Large intestine (tissue), 3 donors: ENCODE measurements around the gene FAM78A. TPM values are rescaled to one million over a fixed set of nuclear protein-coding genes. Genes with fewer than 3 reads are reported as not detected.
A peak's percentile ranks its signal among the peaks of the same experiment; 100 is the strongest.
"Not testable (repeated sequence)": the region's sequence is repeated elsewhere in the genome, so short reads cannot be mapped to it uniquely, and the experiment has no call there.

Source experiments
- DNase-seq, 2 donors: peaks; one replicate each; pipeline versions ENCODE4 v3.0.0 to v3.0.0-alpha.2; 2013
- H3K27ac ChIP-seq: one replicate; pipeline ENCODE4 v1.5.1; 2013; ENCODE audit warnings: low read length
- H3K27me3 ChIP-seq: 2 replicates; pipeline ENCODE4 v1.6.1; 2013; ENCODE audit warnings: low read length; ENCODE audit not compliant: control insufficient read depth, insufficient read depth
- H3K36me3 ChIP-seq: 2 replicates; pipeline ENCODE4 v1.6.1; 2013; ENCODE audit warnings: low read length; ENCODE audit not compliant: control insufficient read depth, insufficient read depth
- H3K4me1 ChIP-seq: one replicate; pipeline ENCODE4 v1.6.1; 2013; ENCODE audit warnings: low read length; ENCODE audit not compliant: control insufficient read depth, insufficient read depth
- H3K4me3 ChIP-seq: one replicate; pipeline ENCODE4 v1.5.1; 2013; ENCODE audit warnings: low read length
- H3K9me3 ChIP-seq: one replicate; pipeline ENCODE4 v1.6.1; 2013; ENCODE audit warnings: mild to moderate bottlenecking, low read depth, low read length, moderate library complexity; ENCODE audit not compliant: control insufficient read depth
- WGBS: methylation state at CpG from one replicate; pipeline ENCODE4 v1.1.5; 2013; ENCODE audit warnings: low lambda C conversion rate; ENCODE audit not compliant: insufficient coverage; 5-methylcytosine and 5-hydroxymethylcytosine counted together
- polyA plus RNA-seq: library from polyadenylated mRNA; unstranded; fragments of 120-200 nt; gene quantifications from one replicate; pipeline ENCODE4 v1.2.1, GENCODE V29; 2013

FAM78A gene
- polyA plus RNA-seq, 1 donor: 2.3 TPM

DNA sequence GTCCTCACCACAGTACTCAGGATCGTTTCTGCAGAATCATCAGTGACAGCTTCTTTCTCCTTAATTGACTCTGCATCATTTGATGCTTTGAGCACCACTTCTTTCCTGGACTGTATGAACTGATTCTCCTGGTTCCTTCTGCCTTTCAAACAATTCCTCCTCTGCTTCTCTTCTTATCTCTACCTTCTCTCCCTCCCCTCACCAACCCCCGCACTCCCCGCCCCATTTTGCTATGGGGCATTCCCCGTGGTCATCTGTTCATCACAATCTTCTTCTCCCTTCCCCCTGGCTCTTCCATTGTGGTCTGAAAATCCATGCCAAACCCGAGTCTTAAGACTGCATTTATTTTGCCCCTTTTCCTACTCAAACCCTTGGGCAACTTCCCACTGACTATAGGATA lies 57.9 kb downstream of the FAM78A start:
- peaks cover 27% of the 10 kb centered on the region for H3K36me3 ChIP-seq
- no CpG with 5 or more reads among the region's 5 CpGs for WGBS
- DNase-seq: no peak
- H3K27me3 ChIP-seq: no peaks in the 10 kb centered on the region
- H3K4me1 ChIP-seq: peaks cover 7% of the 10 kb centered on the region
- no peak overlapping the region for H3K27ac ChIP-seq
- H3K4me3 ChIP-seq: no peak overlapping the region
- no peaks in the 10 kb centered on the region for H3K9me3 ChIP-seq

DNA sequence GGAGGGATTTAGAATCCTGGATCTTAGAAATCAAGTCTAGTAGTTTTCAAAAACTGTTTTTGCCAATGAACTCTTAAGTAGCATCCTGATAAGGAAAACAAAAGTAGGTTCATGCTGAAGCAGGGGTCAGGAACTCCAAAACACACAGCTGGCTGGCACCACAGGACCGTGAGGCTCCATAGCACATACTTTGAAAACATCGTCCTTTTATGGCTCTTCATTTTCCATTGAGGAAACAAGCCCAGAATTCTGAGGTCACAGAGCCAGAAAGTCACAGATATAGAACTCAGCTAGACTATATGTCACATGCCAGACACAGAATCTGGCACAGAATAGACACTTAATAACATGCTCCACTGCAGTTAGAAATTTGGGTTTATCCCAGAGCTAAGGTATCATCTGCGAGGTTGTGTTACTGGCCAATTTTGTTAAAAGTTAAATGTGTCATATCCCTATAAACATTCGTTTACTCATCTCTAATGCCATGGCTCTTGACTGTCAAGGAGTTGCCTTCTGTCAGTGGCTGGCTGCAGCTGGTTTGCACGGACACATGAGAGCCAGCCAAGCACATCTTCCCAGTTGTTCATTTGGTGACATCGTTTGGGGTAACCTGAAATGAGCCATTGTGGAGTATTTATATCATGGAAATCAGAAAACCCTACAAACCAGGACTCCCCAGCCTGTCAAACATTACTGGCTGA lies 58.8 kb downstream of the FAM78A start:
- DNase-seq: no peak
- Histone ChIP-seq H3K4me1 (peaks cover 7% of the 10 kb centered on the region), H3K4me3 (no peak overlapping the region), H3K27me3 (no peaks in the 10 kb centered on the region), H3K9me3 (no peaks in the 10 kb centered on the region), H3K36me3 (peaks cover 24% of the 10 kb centered on the region), H3K27ac (no peak overlapping the region)
- no CpG with 5 or more reads among the region's 6 CpGs for WGBS

- no peak overlapping the region for H3K4me3 ChIP-seq
- H3K9me3 ChIP-seq: no peaks in the 10 kb centered on the region
- H3K27ac ChIP-seq: no peak overlapping the region
- no peak for DNase-seq
- WGBS: 86% methylated on average over 1 of the region's 4 CpGs
- H3K27me3 ChIP-seq: no peaks in the 10 kb centered on the region
- H3K36me3 ChIP-seq: peaks cover 28% of the 10 kb centered on the region
- H3K4me1 ChIP-seq: peaks cover 4% of the 10 kb centered on the region
Observed at GRCh38 chr9:131216806-131217205, 59.5 kb downstream of the FAM78A start.

- Histone ChIP-seq H3K4me1 (peaks cover 4% of the 10 kb centered on the region), H3K36me3 (peaks cover 33% of the 10 kb centered on the region), H3K27ac (peak overlapping the region; percentile 45), H3K27me3 (no peaks in the 10 kb centered on the region), H3K9me3 (no peaks in the 10 kb centered on the region), H3K4me3 (no peak overlapping the region)
- no peak for DNase-seq
- no CpG with 5 or more reads among the region's 4 CpGs for WGBS
Observed at GRCh38 chr9:131214876-131215275, 61.4 kb downstream of the FAM78A start.

DNA sequence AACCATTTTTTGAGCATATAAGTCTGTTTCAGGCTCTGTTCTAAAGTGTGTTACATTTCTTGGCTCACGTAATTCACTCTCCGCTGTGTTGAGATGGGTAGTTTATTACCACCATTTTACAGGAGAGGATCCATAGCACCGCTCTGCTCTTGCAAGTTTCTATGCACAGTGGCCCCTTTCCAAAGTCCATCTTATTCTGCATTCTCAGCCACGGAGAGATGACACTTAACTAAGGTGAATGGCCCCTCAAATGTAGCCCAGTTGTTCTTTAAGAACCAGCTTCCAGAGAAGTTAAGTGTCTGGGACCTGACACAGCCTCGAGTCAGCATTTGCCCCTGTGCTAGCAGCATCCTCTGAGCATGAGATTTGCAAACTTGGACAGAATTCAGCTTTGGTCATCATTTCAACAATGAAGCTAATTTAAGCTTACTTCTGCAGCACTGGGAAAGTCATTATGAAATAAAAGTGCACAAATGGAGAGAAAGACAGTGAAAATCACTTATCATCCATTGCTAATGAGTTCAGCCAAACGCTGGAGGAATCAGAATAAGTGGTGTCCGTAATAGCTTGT lies 61.9 kb downstream of the FAM78A start:
- Histone ChIP-seq H3K4me1 (peaks cover 4% of the 10 kb centered on the region), H3K27me3 (no peaks in the 10 kb centered on the region), H3K27ac (peak overlapping the region; percentile 82), H3K4me3 (no peak overlapping the region), H3K36me3 (peaks cover 33% of the 10 kb centered on the region), H3K9me3 (no peaks in the 10 kb centered on the region)
- WGBS: 80% methylated on average over 1 of the region's 7 CpGs
- DNase-seq: peak; percentile 72 to 84

DNA sequence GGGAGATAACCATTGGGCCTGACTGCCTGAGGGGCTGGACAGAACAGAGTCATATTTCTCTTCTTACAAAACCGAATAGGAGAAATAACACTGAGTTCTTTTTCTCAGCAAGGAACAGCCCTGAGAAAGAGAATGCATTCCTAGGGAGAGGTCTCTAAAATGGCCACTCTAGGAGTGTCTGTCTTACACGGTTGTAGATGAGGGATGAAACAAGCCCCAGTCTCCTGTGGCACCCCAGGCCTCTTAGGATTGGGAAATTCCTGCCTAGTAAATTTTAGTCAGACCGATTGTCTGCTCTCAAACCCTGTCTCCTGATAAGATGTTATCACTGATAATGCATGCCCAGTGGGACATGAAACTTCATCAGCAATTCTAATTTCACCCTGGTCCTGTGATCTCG lies 64.4 kb downstream of the FAM78A start:
- H3K4me3 ChIP-seq, H3K27me3 ChIP-seq, H3K9me3 ChIP-seq, H3K27ac ChIP-seq, DNase-seq, H3K4me1 ChIP-seq: not testable (repeated sequence)
- WGBS: 100% methylated on average over 1 of the region's 4 CpGs
- peaks cover 32% of the 10 kb centered on the region for H3K36me3 ChIP-seq

Other genes starting within 250 kb of the FAM78A start
- 7.5 TPM for gene AIF1L, start 180.0 kb downstream of the FAM78A start, polyA plus RNA-seq
- 29.1 TPM for gene NUP214, start 150.9 kb downstream of the FAM78A start, polyA plus RNA-seq
- gene PLPP7, start 13.2 kb upstream of the FAM78A start, polyA plus RNA-seq: 1.1 TPM
- 132 TPM for gene PRRC2B, start 117.6 kb upstream of the FAM78A start, polyA plus RNA-seq
- gene POMT1, start 226.4 kb upstream of the FAM78A start, polyA plus RNA-seq: 32.1 TPM